IPS DF 19.7 (cell line): ENCODE results near the gene ST6GALNAC5.
"Not testable (repeated sequence)": the region's sequence is repeated elsewhere in the genome, so short reads cannot be mapped to it uniquely, and the experiment has no call there.

ENCODE experiments used
- DNase-seq: peaks from one replicate; pipeline ENCODE4 v3.0.0-alpha.2; 2013; ENCODE audit warnings: low read depth, low spot score

Gene ST6GALNAC5

GRCh38 chr1:76866566-76866965 is 714 bp upstream of the ST6GALNAC5 start:
- no peak for DNase-seq

- no peak for DNase-seq
These were observed 1.0 kb downstream of the ST6GALNAC5 start for GRCh38 chr1:76868154-76868882.

- no peak for DNase-seq
These were observed 1.6 kb downstream of the ST6GALNAC5 start for GRCh38 chr1:76868916-76869315.

- DNase-seq: no peak
These were observed 2.8 kb downstream of the ST6GALNAC5 start for GRCh38 chr1:76870037-76870436.

- DNase-seq: no peak
These were observed 4.2 kb downstream of the ST6GALNAC5 start for GRCh38 chr1:76871355-76871974.

GRCh38 chr1:76872944-76873343 is 5.7 kb downstream of the ST6GALNAC5 start:
- no peak for DNase-seq

GRCh38 chr1:76876655-76877395 is 9.5 kb downstream of the ST6GALNAC5 start:
- no peak for DNase-seq

- DNase-seq: not testable (repeated sequence)
These were observed 11.7 kb downstream of the ST6GALNAC5 start for GRCh38 chr1:76879014-76879413.

GRCh38 chr1:76881762-76882161 is 14.5 kb downstream of the ST6GALNAC5 start:
- no peak for DNase-seq

GRCh38 chr1:76891931-76892622 is 24.8 kb downstream of the ST6GALNAC5 start:
- no peak for DNase-seq

- no peak for DNase-seq
These were observed 25.4 kb downstream of the ST6GALNAC5 start for GRCh38 chr1:76892675-76893074.

GRCh38 chr1:76901158-76901767 is 34.0 kb downstream of the ST6GALNAC5 start:
- no peak for DNase-seq

GRCh38 chr1:76905876-76906595 is 38.8 kb downstream of the ST6GALNAC5 start:
- DNase-seq: no peak

- DNase-seq: no peak
These were observed 42.0 kb downstream of the ST6GALNAC5 start for GRCh38 chr1:76909311-76909710.

- no peak for DNase-seq
These were observed 51.8 kb downstream of the ST6GALNAC5 start for GRCh38 chr1:76919085-76919484.

- no peak for DNase-seq
These were observed 54.3 kb downstream of the ST6GALNAC5 start for GRCh38 chr1:76921590-76921989.

- no peak for DNase-seq
These were observed 58.5 kb downstream of the ST6GALNAC5 start for GRCh38 chr1:76925825-76926224.

GRCh38 chr1:76928522-76928921 is 61.2 kb downstream of the ST6GALNAC5 start:
- DNase-seq: no peak

- DNase-seq: no peak
These were observed 61.9 kb downstream of the ST6GALNAC5 start for GRCh38 chr1:76929136-76929535.

GRCh38 chr1:76933847-76934815 is 66.9 kb downstream of the ST6GALNAC5 start:
- no peak for DNase-seq
